ENCODE data around the gene FBXL15.

Gene FBXL15

GRCh38 chr10:102416695-102417094, 3.9 kb upstream of the FBXL15 start:
- H3K9me3 ChIP-seq = no peaks in the 10 kb centered on the region
- no peak overlapping the region for H3K4me3 ChIP-seq
- peaks cover 29% of the 10 kb centered on the region for H3K4me1 ChIP-seq
- no peak overlapping the region for H3K4me2 ChIP-seq
- peaks cover 76% of the 10 kb centered on the region for H3K27me3 ChIP-seq
- H3K9ac ChIP-seq = no peak overlapping the region
- peaks cover 1% of the 10 kb centered on the region for H4K20me1 ChIP-seq
- H3K36me3 ChIP-seq = no peaks in the 10 kb centered on the region
- no peak for TF ChIP-seq Cebpa-rat (IDR thresholded peaks at IDR 0.05)
- H3K27ac ChIP-seq = no peak overlapping the region

- no peaks in the 10 kb centered on the region for H3K9me3 ChIP-seq
Measured at GRCh38 chr10:102418622-102419268, 1.9 kb upstream of the FBXL15 start, which contains the start of gene PSD. TSS of gene PSD (minus strand) at chr10:102418785. CDS start at chr10:102417038, 1,747 bp downstream.

GRCh38 chr10:102419269-102420180, 1.1 kb upstream of the FBXL15 start:
- Histone ChIP-seq H3K9ac (peak overlapping the region; percentile 90; the same call in 1 of the 2 replicates), H4K20me1 (peaks cover 25% of the 10 kb centered on the region; the same call in 1 of the 2 replicates), H3K4me1 (peaks cover 33% of the 10 kb centered on the region), H3K9me3 (no peaks in the 10 kb centered on the region), H3K36me3 (peaks cover 17% of the 10 kb centered on the region), H3K4me2 (peak overlapping the region; percentile 98), H3K27ac (no peak overlapping the region), H3K4me3 (peak overlapping the region; percentile 97), H3K27me3 (peaks cover 51% of the 10 kb centered on the region)
- no peak for TF ChIP-seq Cebpa-rat (IDR thresholded peaks at IDR 0.05)

More at GRCh38 chr10:102418622-102419268, 1.9 kb upstream of the FBXL15 start, which contains the start of gene PSD:
- Histone ChIP-seq H3K27me3 (peaks cover 56% of the 10 kb centered on the region), H4K20me1 (peaks cover 17% of the 10 kb centered on the region; the same call in 1 of the 2 replicates), H3K36me3 (peaks cover 9% of the 10 kb centered on the region), H3K4me1 (peaks cover 33% of the 10 kb centered on the region), H3K9ac (no peak within 1 kb of the TSS), H3K27ac (no peak within 1 kb of the TSS), H3K4me2 (peak within 1 kb of the TSS; percentile 98), H3K4me3 (peak within 1 kb of the TSS; percentile 97)
- no peak for TF ChIP-seq Cebpa-rat (IDR thresholded peaks at IDR 0.05)

- Histone ChIP-seq H3K9me3 (no peaks in the 10 kb centered on the region), H3K4me1 (peaks cover 33% of the 10 kb centered on the region), H3K36me3 (peaks cover 23% of the 10 kb centered on the region), H4K20me1 (peaks cover 31% of the 10 kb centered on the region; the same call in 1 of the 2 replicates), H3K27me3 (peaks cover 44% of the 10 kb centered on the region), H3K27ac (peak overlapping the region; percentile 83), H3K9ac (peak overlapping the region; percentile 90), H3K4me3 (peak overlapping the region; percentile 97), H3K4me2 (peak overlapping the region; percentile 98)
- TF ChIP-seq Cebpa-rat (IDR thresholded peaks at IDR 0.05) = no peak
Measured at GRCh38 chr10:102420181-102420713, 389 bp upstream of the FBXL15 start.

- TF ChIP-seq Cebpa-rat (IDR thresholded peaks at IDR 0.05) = no peak
- peaks cover 32% of the 10 kb centered on the region for H3K36me3 ChIP-seq
- H3K9me3 ChIP-seq = no peaks in the 10 kb centered on the region
- H3K27me3 ChIP-seq = peaks cover 33% of the 10 kb centered on the region
- H3K9ac ChIP-seq = peak overlapping the region; percentile 90
- H3K4me2 ChIP-seq = peak overlapping the region; percentile 98
- peaks cover 33% of the 10 kb centered on the region for H3K4me1 ChIP-seq
- peak overlapping the region; percentile 97 for H3K4me3 ChIP-seq
- peaks cover 41% of the 10 kb centered on the region; the same call in 1 of the 2 replicates for H4K20me1 ChIP-seq
- peak overlapping the region; percentile 83 for H3K27ac ChIP-seq
Measured at GRCh38 chr10:102421507-102421756, 796 bp downstream of the FBXL15 start.

GRCh38 chr10:102421757-102422512, 1.3 kb downstream of the FBXL15 start:
- no peaks in the 10 kb centered on the region for H3K9me3 ChIP-seq
- peak overlapping the region; percentile 83 for H3K27ac ChIP-seq
- H3K36me3 ChIP-seq = peaks cover 37% of the 10 kb centered on the region
- H4K20me1 ChIP-seq = peaks cover 46% of the 10 kb centered on the region; the same call in 1 of the 2 replicates
- peak overlapping the region; percentile 98 for H3K4me2 ChIP-seq
- peaks cover 28% of the 10 kb centered on the region for H3K27me3 ChIP-seq
- peaks cover 33% of the 10 kb centered on the region for H3K4me1 ChIP-seq
- H3K4me3 ChIP-seq = peak overlapping the region; percentile 97
- H3K9ac ChIP-seq = peak overlapping the region; percentile 90
- no peak for TF ChIP-seq Cebpa-rat (IDR thresholded peaks at IDR 0.05)

GRCh38 chr10:102422545-102423129, 2.0 kb downstream of the FBXL15 start:
- TF ChIP-seq Cebpa-rat (IDR thresholded peaks at IDR 0.05) = no peak
- Histone ChIP-seq H3K4me2 (peak overlapping the region; percentile 98), H3K4me3 (peak overlapping the region; percentile 97), H3K9me3 (no peaks in the 10 kb centered on the region), H4K20me1 (peaks cover 50% of the 10 kb centered on the region; the same call in 1 of the 2 replicates), H3K4me1 (peaks cover 33% of the 10 kb centered on the region), H3K27me3 (peaks cover 22% of the 10 kb centered on the region), H3K9ac (peak overlapping the region; percentile 90), H3K27ac (peak overlapping the region; percentile 83), H3K36me3 (peaks cover 44% of the 10 kb centered on the region)

- peak overlapping the region; percentile 98 for H3K4me2 ChIP-seq
- H3K27ac ChIP-seq = no peak overlapping the region
- peaks cover 50% of the 10 kb centered on the region; the same call in 1 of the 2 replicates for H4K20me1 ChIP-seq
- no peak for TF ChIP-seq Cebpa-rat (IDR thresholded peaks at IDR 0.05)
- no peaks in the 10 kb centered on the region for H3K9me3 ChIP-seq
- peaks cover 50% of the 10 kb centered on the region for H3K36me3 ChIP-seq
- peaks cover 33% of the 10 kb centered on the region for H3K4me1 ChIP-seq
- H3K4me3 ChIP-seq = peak overlapping the region; percentile 97
- peaks cover 14% of the 10 kb centered on the region for H3K27me3 ChIP-seq
- H3K9ac ChIP-seq = peak overlapping the region; percentile 90
Measured at GRCh38 chr10:102423372-102423968, 2.8 kb downstream of the FBXL15 start.
